IMR-90 (cell line): Measurements from ENCODE around the gene LEMD1. TPM values are rescaled to one million over a fixed set of nuclear protein-coding genes. Genes with fewer than 3 reads are reported as not detected.

Experiments used
- ATAC-seq: fragments of 200-7000 bp; cut with Tn5 transposase; 2 replicates; pipeline ENCODE4 v1.9.1; 2020; ENCODE audit warnings: low read depth, mild to moderate bottlenecking, moderate library complexity
- BruUV-seq: library from RNA; stranded (reverse); fragments of 400-500 nt; replicated peaks from 2 replicates; lab custom pipeline; 2021; lab: Mats Ljungman, UMichigan
- CTCF ChIA-PET: fragments of 300-600 bp; formaldehyde crosslinking; extraction: SDS; loops from one replicate; lab custom pipeline; 2021; ENCODE audit warnings: antibody characterized with exemption; lab: Yijun Ruan, JAX
- POLR2A ChIA-PET: fragments of 300-600 bp; sonication (Branson Sonifier 250); formaldehyde crosslinking; loops from one replicate; lab custom pipeline; 2022; ENCODE audit warnings: antibody characterized with exemption; ENCODE audit not compliant: unreplicated experiment; lab: Charles Lee
- DNase-seq: peaks from one replicate; pipeline ENCODE4 v3.0.0; 2013
- H2AFZ ChIP-seq: replicated peaks from 2 replicates; pipeline ENCODE3; 2013; ENCODE audit warnings: low read length, mild to moderate bottlenecking; ENCODE audit not compliant: poor library complexity
- H2AK5ac ChIP-seq: 2 replicates; pipeline ENCODE4 v1.6.1; 2013; ENCODE audit warnings: low read depth, low read length, inconsistent platforms
- H2AK9ac ChIP-seq: replicated peaks from 2 replicates; pipeline ENCODE3; 2013; ENCODE audit warnings: mild to moderate bottlenecking, low read depth, low read length, moderate library complexity; ENCODE audit not compliant: poor library complexity
- H2BK120ac ChIP-seq: 2 replicates; pipeline ENCODE4 v1.6.1; 2013; ENCODE audit warnings: low read depth, low read length, inconsistent platforms
- H2BK15ac ChIP-seq: 3 replicates; pipeline ENCODE4 v1.6.1; 2013; ENCODE audit warnings: low read depth, low read length, inconsistent platforms
- H2BK20ac ChIP-seq: 2 replicates; pipeline ENCODE4 v1.6.1; 2013; ENCODE audit warnings: low read depth, mild to moderate bottlenecking, inconsistent platforms, low read length, moderate library complexity
- H2BK5ac ChIP-seq: 2 replicates; pipeline ENCODE4 v1.6.1; 2013; ENCODE audit warnings: mild to moderate bottlenecking, low read depth, low read length, inconsistent platforms; ENCODE audit not compliant: poor library complexity, severe bottlenecking
- H3K14ac ChIP-seq: replicated peaks from 2 replicates; pipeline ENCODE4 v1.6.1; 2013; ENCODE audit warnings: low read depth, low read length, inconsistent platforms
- H3K18ac ChIP-seq: 2 replicates; pipeline ENCODE4 v1.6.1; 2013; ENCODE audit warnings: low read depth, low read length, control low read depth
- H3K23ac ChIP-seq: 2 replicates; pipeline ENCODE4 v1.6.1; 2013; ENCODE audit warnings: low read depth, low read length, inconsistent platforms
- H3K27ac ChIP-seq: 2 replicates; pipeline ENCODE4 v1.5.1; 2013; ENCODE audit warnings: mild to moderate bottlenecking, control low read depth, low read length; ENCODE audit not compliant: insufficient read depth
- H3K27me3 ChIP-seq: 2 replicates; pipeline ENCODE4 v1.6.1; 2013; ENCODE audit warnings: low read length; ENCODE audit not compliant: control insufficient read depth, insufficient read depth
- H3K36me3 ChIP-seq: 2 replicates; pipeline ENCODE4 v1.6.1; 2013; ENCODE audit warnings: low read length, mixed read lengths; ENCODE audit not compliant: control insufficient read depth, insufficient read depth
- H3K4ac ChIP-seq: 2 replicates; pipeline ENCODE4 v1.6.1; 2013; ENCODE audit warnings: low read depth, low read length, inconsistent platforms
- H3K4me1 ChIP-seq: 2 replicates; pipeline ENCODE4 v1.6.1; 2013; ENCODE audit warnings: low read length, mixed read lengths; ENCODE audit not compliant: control insufficient read depth, insufficient read depth
- H3K4me2 ChIP-seq: 2 replicates; pipeline ENCODE4 v1.6.1; 2013; ENCODE audit warnings: low read depth, mild to moderate bottlenecking, control low read depth, low read length, moderate library complexity
- H3K4me3 ChIP-seq: 2 replicates; pipeline ENCODE4 v1.5.1; 2013; ENCODE audit warnings: low read depth, mild to moderate bottlenecking, control low read depth, low read length, moderate library complexity; ENCODE audit not compliant: insufficient read depth
- H3K56ac ChIP-seq: 2 replicates; pipeline ENCODE4 v1.6.1; 2013; ENCODE audit warnings: low read length, inconsistent platforms; ENCODE audit not compliant: insufficient read depth; ENCODE audit errors: extremely low read depth
- H3K79me1 ChIP-seq, 2 experiments: 2 replicates each; pipeline ENCODE4 v1.6.1; 2013; ENCODE audit warnings: low read length in 2 of 2, inconsistent platforms in 1 of 2, low read depth in 1 of 2
- H3K9ac ChIP-seq: 2 replicates; pipeline ENCODE4 v1.6.1; 2013; ENCODE audit warnings: low read depth, low read length, control low read depth
- H3K9me1 ChIP-seq: 2 replicates; pipeline ENCODE4 v1.6.1; 2013; ENCODE audit warnings: low read length, inconsistent platforms; ENCODE audit not compliant: insufficient read depth
- H3K9me3 ChIP-seq: 2 replicates; pipeline ENCODE4 v1.6.1; 2013; ENCODE audit warnings: low read length; ENCODE audit not compliant: control insufficient read depth, insufficient read depth
- H4K20me1 ChIP-seq: 2 replicates; pipeline ENCODE4 v1.6.1; 2013; ENCODE audit warnings: low read length, inconsistent platforms; ENCODE audit not compliant: insufficient read depth
- H4K5ac ChIP-seq: 2 replicates; pipeline ENCODE4 v1.6.1; 2013; ENCODE audit warnings: mild to moderate bottlenecking, low read depth, low read length, control low read depth
- H4K8ac ChIP-seq, 2 experiments: 2 replicates each; pipeline ENCODE4 v1.6.1; 2013; ENCODE audit warnings: low read depth in 2 of 2, low read length in 2 of 2, control low read depth in 1 of 2, inconsistent platforms in 1 of 2
- H4K91ac ChIP-seq: 2 replicates; pipeline ENCODE4 v1.6.1; 2013; ENCODE audit warnings: low read depth, low read length, inconsistent platforms; ENCODE audit not compliant: insufficient read depth
- CEBPB ChIP-seq: IDR thresholded peaks from 2 replicates; pipeline ENCODE4 v1.6.1; 2012; ENCODE audit warnings: low read depth, low read length, improper control_type of control experiment
- MAFK ChIP-seq: IDR thresholded peaks from 2 replicates; pipeline ENCODE4 v1.6.1; 2012; ENCODE audit warnings: low read depth, low read length, improper control_type of control experiment
- MAZ ChIP-seq: IDR thresholded peaks from 2 replicates; pipeline ENCODE4 v1.6.1; 2012; ENCODE audit warnings: low read depth, mild to moderate bottlenecking, low read length, improper control_type of control experiment, moderate library complexity, borderline replicate concordance
- MXI1 ChIP-seq: IDR thresholded peaks from 2 replicates; pipeline ENCODE4 v1.6.1; 2012; ENCODE audit warnings: low read depth, mild to moderate bottlenecking, low read length, moderate library complexity, borderline replicate concordance
- NFE2L2 ChIP-seq: fragments of 150-350 bp; IDR thresholded peaks from 2 replicates; pipeline ENCODE4 v1.6.1; 2016; ENCODE audit warnings: low read depth, mild to moderate bottlenecking, low read length
- POLR2A ChIP-seq: IDR thresholded peaks from 2 replicates; pipeline ENCODE4 v1.6.1; 2012; ENCODE audit warnings: mild to moderate bottlenecking, low read depth, low read length
- RAD21 ChIP-seq: IDR thresholded peaks from 2 replicates; pipeline ENCODE4 v1.6.1; 2012; ENCODE audit warnings: low read length, improper control_type of control experiment
- RFX5 ChIP-seq: IDR thresholded peaks from 2 replicates; pipeline ENCODE4 v1.8.0; 2012; ENCODE audit warnings: low read depth, mild to moderate bottlenecking, low read length, moderate library complexity
- WGBS, 2 experiments: methylation state at CpG; one replicate each; pipeline versions ENCODE4 v1.1.5 to v1.1.7; 2013; ENCODE audit warnings: missing lambda C conversion rate in 2 of 2; ENCODE audit not compliant: insufficient read length in 1 of 2; ENCODE audit errors: extremely low coverage in 2 of 2; 5-methylcytosine and 5-hydroxymethylcytosine counted together
- dilution Hi-C: fragments of 300-500 bp; cut with HindIII; formaldehyde crosslinking; loops from one replicate; pipeline ENCODE4 v1.14.3; 2018; ENCODE audit warnings: low sequenced_read_pairs; ENCODE audit not compliant: unreplicated experiment
- in situ Hi-C: fragments of 300-500 bp; cut with MboI; formaldehyde crosslinking; loops from 3 replicates; pipeline ENCODE4 v1.14.3; 2019; ENCODE audit warnings: low sequenced_read_pairs, inconsistent platforms, mixed read lengths
- intact Hi-C: fragments of 100-400 bp; cut with micrococcal nuclease; formaldehyde crosslinking; loops from 2 replicates; pipeline ENCODE4 v1.10.0; 2022
- polyA plus RNA-seq, 3 experiments: library from polyadenylated mRNA; depleted of rRNA; stranded (reverse); fragments of >200 nt; gene quantifications; 2 replicates each; pipeline ENCODE4 v1.2.3, GENCODE V29; 2012; ENCODE audit warnings: low replicate concordance in 1 of 3
- total RNA-seq: library from RNA; depleted of rRNA; stranded (reverse); fragments of >200 nt; gene quantifications from 2 replicates; pipeline ENCODE4 v1.2.3, GENCODE V29; 2012
- TF ChIP-seq, protein P1 (sequence below): fragments of 150-350 bp; IDR thresholded peaks from 2 replicates; pipeline ENCODE4 v1.6.1; 2016; ENCODE audit warnings: low read depth, mild to moderate bottlenecking, low read length, moderate library complexity, borderline replicate concordance
- TF ChIP-seq, protein P2 (sequence below): conservative IDR thresholded peaks from 2 replicates; pipeline ENCODE4 v1.5.1; 2012; ENCODE audit warnings: mild to moderate bottlenecking, low read depth, low read length, improper control_type of control experiment

LEMD1 gene
- total and polyA plus RNA-seq, 2 of the 4 experiments (the other 2 are of a cell fraction), result not detected

DNA sequence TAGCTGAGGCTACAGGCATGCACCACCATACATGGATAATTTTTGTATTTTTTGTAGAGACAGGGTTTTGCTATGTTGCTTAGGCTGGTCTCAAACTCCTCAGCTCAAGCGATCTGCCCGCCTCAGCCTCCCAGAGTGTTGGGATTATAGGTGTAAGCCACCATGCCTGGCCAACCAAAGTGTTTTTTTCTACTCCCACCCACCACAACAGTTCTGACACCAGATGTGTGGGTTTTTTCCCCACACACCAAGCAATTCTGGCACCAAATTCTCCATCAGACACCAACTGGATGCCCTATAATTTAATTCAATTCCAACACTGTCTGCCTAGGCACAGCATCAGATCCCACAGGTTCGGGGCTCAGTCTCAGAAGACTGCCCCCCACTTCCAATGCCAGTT lies 44.5 kb downstream of the LEMD1 start:
- Histone ChIP-seq H3K18ac (no peak overlapping the region), H3K4me1 (peaks cover 18% of the 10 kb centered on the region), H4K8ac (no peak overlapping the region), H3K9ac (no peak overlapping the region), H2BK15ac (no peak overlapping the region), H4K20me1 (peaks cover 4% of the 10 kb centered on the region; the same call in 1 of the 2 replicates), H2BK5ac (no peak overlapping the region), H2BK120ac (no peak overlapping the region), H4K5ac (no peak overlapping the region), H2AFZ (no peak overlapping the region), H3K4me3 (no peak overlapping the region), H3K4ac (no peak overlapping the region), H3K14ac (no peak overlapping the region), H2BK20ac (no peak overlapping the region), H3K23ac (no peak overlapping the region), H2AK9ac (no peak overlapping the region), H3K4me2 (no peak overlapping the region), H3K36me3 (no peaks in the 10 kb centered on the region), H3K9me3 (no peaks in the 10 kb centered on the region), H4K91ac (no peak overlapping the region), H3K27ac (no peak overlapping the region), H3K27me3 (peaks cover 23% of the 10 kb centered on the region), H3K56ac (no peak overlapping the region), H3K79me1 (no peaks in the 10 kb centered on the region), H3K9me1 (peaks cover 17% of the 10 kb centered on the region), H2AK5ac (no peak overlapping the region)
- ChIA-PET CTCF (interaction anchor here (0.6 kb wide), 1 partner anchor 173 kb away, joined by 3 read pairs; no protein-coding TSS in a partner anchor), POLR2A (no interaction called here)
- TF ChIP-seq CEBPB, result no peak
- no peak for TF ChIP-seq RFX5
- no peak for TF ChIP-seq MAFK
- TF ChIP-seq, protein P1, sequence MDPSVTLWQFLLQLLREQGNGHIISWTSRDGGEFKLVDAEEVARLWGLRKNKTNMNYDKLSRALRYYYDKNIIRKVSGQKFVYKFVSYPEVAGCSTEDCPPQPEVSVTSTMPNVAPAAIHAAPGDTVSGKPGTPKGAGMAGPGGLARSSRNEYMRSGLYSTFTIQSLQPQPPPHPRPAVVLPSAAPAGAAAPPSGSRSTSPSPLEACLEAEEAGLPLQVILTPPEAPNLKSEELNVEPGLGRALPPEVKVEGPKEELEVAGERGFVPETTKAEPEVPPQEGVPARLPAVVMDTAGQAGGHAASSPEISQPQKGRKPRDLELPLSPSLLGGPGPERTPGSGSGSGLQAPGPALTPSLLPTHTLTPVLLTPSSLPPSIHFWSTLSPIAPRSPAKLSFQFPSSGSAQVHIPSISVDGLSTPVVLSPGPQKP, result no peak
- no peak for TF ChIP-seq MAZ
- no peak for TF ChIP-seq NFE2L2
- no peak for TF ChIP-seq MXI1
- no peak for TF ChIP-seq RAD21
- no peak for TF ChIP-seq POLR2A
- TF ChIP-seq, protein P2, sequence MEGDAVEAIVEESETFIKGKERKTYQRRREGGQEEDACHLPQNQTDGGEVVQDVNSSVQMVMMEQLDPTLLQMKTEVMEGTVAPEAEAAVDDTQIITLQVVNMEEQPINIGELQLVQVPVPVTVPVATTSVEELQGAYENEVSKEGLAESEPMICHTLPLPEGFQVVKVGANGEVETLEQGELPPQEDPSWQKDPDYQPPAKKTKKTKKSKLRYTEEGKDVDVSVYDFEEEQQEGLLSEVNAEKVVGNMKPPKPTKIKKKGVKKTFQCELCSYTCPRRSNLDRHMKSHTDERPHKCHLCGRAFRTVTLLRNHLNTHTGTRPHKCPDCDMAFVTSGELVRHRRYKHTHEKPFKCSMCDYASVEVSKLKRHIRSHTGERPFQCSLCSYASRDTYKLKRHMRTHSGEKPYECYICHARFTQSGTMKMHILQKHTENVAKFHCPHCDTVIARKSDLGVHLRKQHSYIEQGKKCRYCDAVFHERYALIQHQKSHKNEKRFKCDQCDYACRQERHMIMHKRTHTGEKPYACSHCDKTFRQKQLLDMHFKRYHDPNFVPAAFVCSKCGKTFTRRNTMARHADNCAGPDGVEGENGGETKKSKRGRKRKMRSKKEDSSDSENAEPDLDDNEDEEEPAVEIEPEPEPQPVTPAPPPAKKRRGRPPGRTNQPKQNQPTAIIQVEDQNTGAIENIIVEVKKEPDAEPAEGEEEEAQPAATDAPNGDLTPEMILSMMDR, result no peak
- WGBS, 2 experiments, result no CpG with 5 or more reads among the region's 3 CpGs
- DNase-seq, result no peak
- intact Hi-C loops (no loop called here), dilution Hi-C loops (no loop called here), in situ Hi-C loops (no loop called here)
- ATAC-seq, result no peak
- BruUV-seq, result no TSS peak
